ENCODE results near the gene SPAST. TPM values are rescaled to one million over a fixed set of nuclear protein-coding genes. Genes with fewer than 3 reads are reported as not detected.
"Not testable (repeated sequence)": the region's sequence is repeated elsewhere in the genome, so short reads cannot be mapped to it uniquely, and the experiment has no call there.

Gene SPAST
- total RNA-seq, 2 experiments from 2014 or later, result 7.0 to 7.4 TPM

- Mint-ChIP-seq H3K27ac (peak within 1 kb of the TSS; percentile 90), H3K9me3 (no peaks in the 10 kb centered on the region), H3K27me3 (no peaks in the 10 kb centered on the region), H3K36me3 (ENCODE audit: low read depth) (peaks cover 16% of the 10 kb centered on the region), H3K4me1 (ENCODE audit: low read depth) (peaks cover 24% of the 10 kb centered on the region), H3K4me3 (peak within 1 kb of the TSS; percentile 86)
- peak within 1 kb of the TSS; percentile 83 for H3K4me3 ChIP-seq (ENCODE audit: low read length)
- ChIA-PET CTCF (interaction anchor here (0.6 to 2.5 kb wide), 4 partner anchors 12 to 28 kb away, joined by 3 to 24 read pairs (median 4); partner anchors contain the start of genes MEMO1 and SPAST), POLR2A (interaction anchor here (0.6 to 2.4 kb wide), 18 partner anchors 9 to 228 kb away, joined by 3 to 65 read pairs (median 4); partner anchors contain the start of genes MEMO1, SLC30A6 and SPAST)
- DNase-seq, result peak; percentile 82 to 96 (median 88)
- peaks cover 11% of the 10 kb centered on the region for H3K36me3 ChIP-seq (ENCODE audit: insufficient read depth, low read length)
- H3K27me3 ChIP-seq (ENCODE audit: control insufficient read depth in 1 of 2, insufficient read depth in 2 of 2, low read length in 2 of 2), result no peaks in the 10 kb centered on the region
- H3K4me1 ChIP-seq (ENCODE audit: insufficient read depth, low read length), result peaks cover 16% of the 10 kb centered on the region
- no peak for TF ChIP-seq CTCF (IDR thresholded peaks at IDR 0.05)
- peak within 1 kb of the TSS; percentile 55 to 79 for H3K27ac ChIP-seq (ENCODE audit: low read depth in 1 of 2, low read length in 2 of 2)
- intact Hi-C loops (cut with DNase I, micrococcal nuclease), result loop anchor here (1.0 to 2.0 kb wide), 3 partner anchors 21 to 27 kb away; partner anchors contain the start of gene SPAST (in 1 of the 2)
- no peaks in the 10 kb centered on the region for H3K9me3 ChIP-seq (ENCODE audit: control insufficient read depth in 1 of 2, insufficient read depth in 1 of 2, low read length in 2 of 2)
- peak; percentile 95 for ATAC-seq (ENCODE audit: poor library complexity)
Measured at GRCh38 chr2:32039447-32040219, 23.7 kb upstream of the SPAST start, which contains the start of gene DPY30. DPY30 (minus strand) TSS chr2:32039805; CDS start chr2:32039456, 349 bp downstream.

- Mint-ChIP-seq H3K9me3 (no peaks in the 10 kb centered on the region), H3K4me3 (no peak overlapping the region), H3K36me3 (ENCODE audit: low read depth) (peaks cover 11% of the 10 kb centered on the region), H3K27ac (no peak overlapping the region), H3K4me1 (ENCODE audit: low read depth) (peaks cover 18% of the 10 kb centered on the region), H3K27me3 (no peaks in the 10 kb centered on the region)
- ATAC-seq (ENCODE audit: poor library complexity), result no peak
- Histone ChIP-seq H3K36me3 (ENCODE audit: insufficient read depth, low read length) (no peaks in the 10 kb centered on the region), H3K4me3 (ENCODE audit: low read length) (no peak overlapping the region), H3K4me1 (ENCODE audit: insufficient read depth, low read length) (peaks cover 10% of the 10 kb centered on the region), H3K27me3 (ENCODE audit: control insufficient read depth in 1 of 2, insufficient read depth in 2 of 2, low read length in 2 of 2) (no peaks in the 10 kb centered on the region), H3K27ac (ENCODE audit: low read depth in 1 of 2, low read length in 2 of 2) (no peak overlapping the region), H3K9me3 (ENCODE audit: control insufficient read depth in 1 of 2, insufficient read depth in 1 of 2, low read length in 2 of 2) (no peaks in the 10 kb centered on the region)
- no peak for DNase-seq
- intact Hi-C loops (cut with DNase I, micrococcal nuclease), result no loop called here
- no peak for TF ChIP-seq CTCF (IDR thresholded peaks at IDR 0.05)
- ChIA-PET CTCF (no interaction called here), POLR2A (no interaction called here)
Measured at GRCh38 chr2:32043561-32043960, 19.8 kb upstream of the SPAST start.

- intact Hi-C loops (cut with DNase I, micrococcal nuclease), result no loop called here
- POLR2A ChIA-PET, result no interaction called here
- ATAC-seq (ENCODE audit: poor library complexity) (no peak), DNase-seq (no peak)
- no peaks in the 10 kb centered on the region for H3K9me3 Mint-ChIP-seq
- H3K27ac Mint-ChIP-seq, result no peak overlapping the region
- H3K4me1 Mint-ChIP-seq (ENCODE audit: low read depth), result no peaks in the 10 kb centered on the region
- Histone ChIP-seq H3K4me3 (ENCODE audit: low read length) (no peak overlapping the region), H3K27me3 (ENCODE audit: control insufficient read depth in 1 of 2, insufficient read depth in 2 of 2, low read length in 2 of 2) (no peaks in the 10 kb centered on the region), H3K27ac (ENCODE audit: low read depth in 1 of 2, low read length in 2 of 2) (no peak overlapping the region), H3K36me3 (ENCODE audit: insufficient read depth, low read length) (no peaks in the 10 kb centered on the region), H3K4me1 (ENCODE audit: insufficient read depth, low read length) (no peaks in the 10 kb centered on the region), H3K9me3 (ENCODE audit: control insufficient read depth in 1 of 2, insufficient read depth in 1 of 2, low read length in 2 of 2) (no peaks in the 10 kb centered on the region)
- H3K27me3 Mint-ChIP-seq, result no peaks in the 10 kb centered on the region
- no peak overlapping the region for H3K4me3 Mint-ChIP-seq
- CTCF ChIA-PET, result interaction anchor here (1.5 to 1.9 kb wide), 2 partner anchors 11 to 12 kb away, joined by 4 to 7 read pairs; partner anchors contain the start of gene DPY30
- TF ChIP-seq CTCF (IDR thresholded peaks at IDR 0.05), result no peak
- no peaks in the 10 kb centered on the region for H3K36me3 Mint-ChIP-seq (ENCODE audit: low read depth)
Measured at GRCh38 chr2:32051836-32052439, 11.4 kb upstream of the SPAST start.

- H3K4me1 Mint-ChIP-seq (ENCODE audit: low read depth); H3K9me3 Mint-ChIP-seq; H3K4me1 ChIP-seq (ENCODE audit: insufficient read depth, low read length); intact Hi-C loops (cut with DNase I, micrococcal nuclease); H3K27me3 Mint-ChIP-seq; ATAC-seq (ENCODE audit: poor library complexity); H3K36me3 ChIP-seq (ENCODE audit: insufficient read depth, low read length); H3K4me3 Mint-ChIP-seq; DNase-seq; H3K9me3 ChIP-seq (ENCODE audit: control insufficient read depth in 1 of 2, insufficient read depth in 1 of 2, low read length in 2 of 2); H3K36me3 Mint-ChIP-seq (ENCODE audit: low read depth); H3K4me3 ChIP-seq (ENCODE audit: low read length); H3K27ac Mint-ChIP-seq; H3K27me3 ChIP-seq (ENCODE audit: control insufficient read depth in 1 of 2, insufficient read depth in 2 of 2, low read length in 2 of 2); H3K27ac ChIP-seq (ENCODE audit: low read depth in 1 of 2, low read length in 2 of 2): not testable (repeated sequence)
- CTCF ChIA-PET, result interaction anchor here (1.0 kb wide), 1 partner anchor 9 kb away, joined by 3 read pairs; the partner anchor contains the start of gene SPAST
- POLR2A ChIA-PET, result interaction anchor here (0.8 to 1.7 kb wide), 2 partner anchors 9 to 15 kb away, joined by 4 to 6 read pairs; partner anchors contain the start of genes DPY30 and SPAST
Measured at GRCh38 chr2:32054583-32054982, 8.8 kb upstream of the SPAST start.

Data from CD4-positive, alpha-beta T cell (primary cell).